ENCODE measurements around the gene BACE1.
A peak's percentile ranks its signal among the peaks of the same experiment; 100 is the strongest.
"Not testable (repeated sequence)": the region's sequence is repeated elsewhere in the genome, so short reads cannot be mapped to it uniquely, and the experiment has no call there.

The BACE1 gene

GRCh38 chr11:117279711-117280376 lies 36.2 kb downstream of the BACE1 start:
- no peak for TF ChIP-seq CTCF (IDR thresholded peaks at IDR 0.05; ENCODE audit: low read depth, low read length)
- H3K4me3 ChIP-seq (replicated peaks in 1 of 2; ENCODE audit: low read depth in 2 of 2, low read length in 2 of 2), result no peak overlapping the region
- peak in 1 of 2 donors; percentile 33 for DNase-seq (ENCODE audit: low read depth in 2 of 2)

- no peak for DNase-seq (ENCODE audit: low read depth in 2 of 2)
- no peak for TF ChIP-seq CTCF (IDR thresholded peaks at IDR 0.05; ENCODE audit: low read depth, low read length)
- no peak overlapping the region for H3K4me3 ChIP-seq (replicated peaks in 1 of 2; ENCODE audit: low read depth in 2 of 2, low read length in 2 of 2)
Observed at GRCh38 chr11:117278347-117278746, 37.7 kb downstream of the BACE1 start.

- H3K4me3 ChIP-seq (replicated peaks in 1 of 2; ENCODE audit: low read depth in 2 of 2, low read length in 2 of 2), result peak overlapping the region in 1 of 2 donors; percentile 2
- peak; percentile 75 to 94 for DNase-seq (ENCODE audit: low read depth in 2 of 2)
- no peak for TF ChIP-seq CTCF (IDR thresholded peaks at IDR 0.05; ENCODE audit: low read depth, low read length)
Observed at GRCh38 chr11:117273550-117274289, 42.3 kb downstream of the BACE1 start.

- H3K4me3 ChIP-seq (replicated peaks in 1 of 2; ENCODE audit: low read depth in 2 of 2, low read length in 2 of 2); DNase-seq (ENCODE audit: low read depth in 2 of 2): not testable (repeated sequence)
Observed at GRCh38 chr11:117272175-117272574, 43.9 kb downstream of the BACE1 start.

GRCh38 chr11:117271208-117271607 lies 44.8 kb downstream of the BACE1 start:
- H3K4me3 ChIP-seq (replicated peaks in 1 of 2; ENCODE audit: low read depth in 2 of 2, low read length in 2 of 2), result no peak overlapping the region
- DNase-seq (ENCODE audit: low read depth in 2 of 2), result no peak
- TF ChIP-seq CTCF (IDR thresholded peaks at IDR 0.05; ENCODE audit: low read depth, low read length), result no peak

- no peak for DNase-seq (ENCODE audit: low read depth in 2 of 2)
- no peak for TF ChIP-seq CTCF (IDR thresholded peaks at IDR 0.05; ENCODE audit: low read depth, low read length)
- no peak overlapping the region for H3K4me3 ChIP-seq (replicated peaks in 1 of 2; ENCODE audit: low read depth in 2 of 2, low read length in 2 of 2)
Observed at GRCh38 chr11:117269856-117270255, 46.2 kb downstream of the BACE1 start.

- no peak for TF ChIP-seq CTCF (IDR thresholded peaks at IDR 0.05; ENCODE audit: low read depth, low read length)
- DNase-seq (ENCODE audit: low read depth in 2 of 2), result no peak
- H3K4me3 ChIP-seq (replicated peaks in 1 of 2; ENCODE audit: low read depth in 2 of 2, low read length in 2 of 2), result no peak overlapping the region
Observed at GRCh38 chr11:117265745-117266144, 50.3 kb downstream of the BACE1 start.

- not testable (repeated sequence) for H3K4me3 ChIP-seq (replicated peaks in 1 of 2; ENCODE audit: low read depth in 2 of 2, low read length in 2 of 2); DNase-seq (ENCODE audit: low read depth in 2 of 2)
Observed at GRCh38 chr11:117264624-117265323, 51.3 kb downstream of the BACE1 start.
